Measurements from ENCODE around the gene SLC24A5.

Gene SLC24A5

GRCh38 chr15:48103647-48104046 is 17.1 kb upstream of the SLC24A5 start:
- TF ChIP-seq CTCF (IDR thresholded peaks at IDR 0.05; ENCODE audit: low read depth, low read length, missing control alignments): no peak
- DNase-seq (ENCODE audit: low read depth): no peak
- no peak overlapping the region for H3K4me3 ChIP-seq (ENCODE audit: low read depth, low read length)
- in situ Hi-C loops (cut with HindIII; ENCODE audit: low sequenced_read_pairs): no loop called here

GRCh38 chr15:48105936-48106335 is 14.9 kb upstream of the SLC24A5 start:
- in situ Hi-C loops (cut with HindIII; ENCODE audit: low sequenced_read_pairs): no loop called here
- no peak overlapping the region for H3K4me3 ChIP-seq (ENCODE audit: low read depth, low read length)
- no peak for TF ChIP-seq CTCF (IDR thresholded peaks at IDR 0.05; ENCODE audit: low read depth, low read length, missing control alignments)
- DNase-seq (ENCODE audit: low read depth): no peak

GRCh38 chr15:48109212-48109611 is 11.6 kb upstream of the SLC24A5 start:
- in situ Hi-C loops (cut with HindIII; ENCODE audit: low sequenced_read_pairs): no loop called here

GRCh38 chr15:48109856-48110531 is 10.8 kb upstream of the SLC24A5 start:
- in situ Hi-C loops (cut with HindIII; ENCODE audit: low sequenced_read_pairs): no loop called here
- no peak overlapping the region for H3K4me3 ChIP-seq (ENCODE audit: low read depth, low read length)
- TF ChIP-seq CTCF (IDR thresholded peaks at IDR 0.05; ENCODE audit: low read depth, low read length, missing control alignments): peak; percentile 10
- no peak for DNase-seq (ENCODE audit: low read depth)

More at GRCh38 chr15:48109212-48109611, 11.6 kb upstream of the SLC24A5 start:
- TF ChIP-seq CTCF (IDR thresholded peaks at IDR 0.05; ENCODE audit: low read depth, low read length, missing control alignments): no peak
- no peak overlapping the region for H3K4me3 ChIP-seq (ENCODE audit: low read depth, low read length)
- no peak for DNase-seq (ENCODE audit: low read depth)

GRCh38 chr15:48112242-48112641 is 8.5 kb upstream of the SLC24A5 start:
- peak; percentile 28 for DNase-seq (ENCODE audit: low read depth)
- in situ Hi-C loops (cut with HindIII; ENCODE audit: low sequenced_read_pairs): no loop called here
- no peak overlapping the region for H3K4me3 ChIP-seq (ENCODE audit: low read depth, low read length)
- TF ChIP-seq CTCF (IDR thresholded peaks at IDR 0.05; ENCODE audit: low read depth, low read length, missing control alignments): peak; percentile 81

GRCh38 chr15:48119277-48119676 is 1.5 kb upstream of the SLC24A5 start:
- DNase-seq (ENCODE audit: low read depth): no peak
- no peak for TF ChIP-seq CTCF (IDR thresholded peaks at IDR 0.05; ENCODE audit: low read depth, low read length, missing control alignments)
- no peak overlapping the region for H3K4me3 ChIP-seq (ENCODE audit: low read depth, low read length)
- in situ Hi-C loops (cut with HindIII; ENCODE audit: low sequenced_read_pairs): no loop called here
